CD4-positive, alpha-beta T cell treated with Interleukin-10 for 1 hour (primary cell): ENCODE results near the gene SFSWAP.

Experiments
- DNase-seq: peaks from one replicate; pipeline ENCODE4 v3.0.0-alpha.2; 2020

The SFSWAP gene

DNA sequence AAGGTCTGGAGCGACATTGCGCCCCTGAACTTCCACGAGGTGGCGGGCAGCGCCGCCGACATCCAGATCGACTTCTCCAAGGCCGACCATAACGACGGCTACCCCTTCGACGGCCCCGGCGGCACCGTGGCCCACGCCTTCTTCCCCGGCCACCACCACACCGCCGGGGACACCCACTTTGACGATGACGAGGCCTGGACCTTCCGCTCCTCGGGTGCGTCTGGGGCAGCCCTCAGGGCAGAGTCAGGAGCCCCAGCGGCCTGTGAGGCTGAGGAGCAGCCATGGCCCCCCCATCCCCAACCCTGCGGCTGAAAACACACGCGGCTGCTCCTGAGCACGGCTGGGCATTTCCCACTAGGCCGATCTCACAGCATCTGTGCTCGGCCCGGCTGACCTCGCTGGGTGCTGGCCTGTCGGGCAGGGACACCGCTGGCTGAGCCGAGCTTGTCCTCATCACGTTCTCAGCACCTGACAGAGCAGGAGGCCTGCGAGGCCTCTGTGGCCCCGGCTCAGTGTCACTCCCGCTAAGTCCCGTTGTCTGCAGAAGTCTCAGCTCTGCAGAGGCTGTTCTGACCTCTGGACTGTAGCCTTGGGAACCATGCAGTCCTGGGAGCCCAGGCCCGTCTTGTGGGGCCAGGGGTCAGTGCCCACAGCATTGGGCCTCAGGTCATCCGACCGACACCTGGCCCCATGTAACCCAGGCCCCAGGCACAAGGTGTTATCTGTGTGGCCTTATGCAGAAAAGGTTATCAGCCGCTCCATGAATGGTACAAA is 129.9 kb downstream of the SFSWAP start:
- DNase-seq, result no peak

DNA sequence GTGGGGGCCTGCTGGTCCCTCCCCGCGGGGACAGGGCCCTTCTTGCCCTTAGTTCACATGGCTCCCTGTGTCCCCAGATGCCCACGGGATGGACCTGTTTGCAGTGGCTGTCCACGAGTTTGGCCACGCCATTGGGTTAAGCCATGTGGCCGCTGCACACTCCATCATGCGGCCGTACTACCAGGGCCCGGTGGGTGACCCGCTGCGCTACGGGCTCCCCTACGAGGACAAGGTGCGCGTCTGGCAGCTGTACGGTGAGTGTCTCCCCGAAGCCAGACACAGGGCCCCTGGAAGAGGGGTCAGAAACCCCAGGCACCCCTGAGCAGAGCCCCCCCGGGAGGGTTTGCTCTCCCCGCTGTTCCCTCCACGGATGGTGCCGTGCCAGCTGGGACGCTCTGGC is 130.7 kb downstream of the SFSWAP start:
- DNase-seq, result no peak

DNA sequence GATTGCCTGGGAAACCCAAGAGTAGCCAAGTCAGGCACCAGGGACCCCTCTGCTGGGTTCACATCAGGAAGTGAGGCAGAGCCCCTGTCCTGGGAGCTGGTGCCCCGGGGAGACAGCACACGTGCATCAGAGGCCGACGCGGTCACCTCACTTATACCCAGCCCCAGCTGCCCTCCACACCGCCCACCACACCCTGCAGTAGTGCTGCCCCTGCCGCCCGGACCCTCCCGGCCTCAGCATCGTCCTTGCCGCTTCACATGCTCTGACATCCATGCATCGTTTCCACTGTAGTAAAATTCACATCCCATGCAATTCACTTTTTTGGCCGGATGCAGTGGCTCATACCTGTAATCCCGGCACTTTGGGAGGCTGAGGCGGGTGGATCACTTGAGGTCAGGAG is 131.3 kb downstream of the SFSWAP start:
- DNase-seq, result no peak

DNA sequence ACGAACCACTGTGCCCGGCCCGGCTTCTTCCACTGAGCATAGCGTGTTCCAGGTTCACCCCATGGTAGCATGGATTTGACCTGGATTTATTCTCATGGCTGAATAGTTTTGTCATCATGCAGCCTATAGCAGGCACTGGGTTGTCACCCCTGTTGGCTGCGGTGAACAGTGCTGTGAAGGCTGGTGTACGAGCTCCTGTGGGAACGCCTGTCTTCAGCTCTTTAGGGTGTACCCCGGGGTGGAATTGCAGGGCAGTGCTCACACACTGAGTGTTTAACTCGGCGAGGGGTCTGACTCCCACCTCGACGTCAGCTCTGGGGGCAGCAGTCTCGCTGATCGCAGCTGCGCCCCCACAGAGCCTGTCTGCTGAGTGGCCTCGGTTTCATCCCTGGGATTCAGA is 132.6 kb downstream of the SFSWAP start:
- DNase-seq, result no peak

DNA sequence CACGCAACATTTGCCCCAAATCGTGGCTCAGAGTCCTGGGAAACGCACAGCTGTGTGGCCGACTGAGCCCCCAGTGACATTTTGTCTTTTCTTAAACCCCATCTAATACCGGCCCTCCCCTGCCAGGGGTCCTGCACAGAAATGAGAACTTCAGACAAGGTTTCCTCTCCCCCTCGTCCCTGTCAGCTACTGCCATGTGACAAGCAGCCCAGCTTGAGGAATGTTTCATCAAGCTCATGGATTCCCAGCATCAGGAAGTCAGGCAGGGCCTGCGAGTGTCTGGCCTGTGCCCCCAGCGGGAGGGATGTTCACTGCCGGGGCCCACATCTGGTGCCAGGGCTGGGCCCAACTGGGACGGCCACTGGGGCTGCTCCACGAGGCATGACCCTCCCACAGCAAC is 133.2 kb downstream of the SFSWAP start:
- no peak for DNase-seq

DNA sequence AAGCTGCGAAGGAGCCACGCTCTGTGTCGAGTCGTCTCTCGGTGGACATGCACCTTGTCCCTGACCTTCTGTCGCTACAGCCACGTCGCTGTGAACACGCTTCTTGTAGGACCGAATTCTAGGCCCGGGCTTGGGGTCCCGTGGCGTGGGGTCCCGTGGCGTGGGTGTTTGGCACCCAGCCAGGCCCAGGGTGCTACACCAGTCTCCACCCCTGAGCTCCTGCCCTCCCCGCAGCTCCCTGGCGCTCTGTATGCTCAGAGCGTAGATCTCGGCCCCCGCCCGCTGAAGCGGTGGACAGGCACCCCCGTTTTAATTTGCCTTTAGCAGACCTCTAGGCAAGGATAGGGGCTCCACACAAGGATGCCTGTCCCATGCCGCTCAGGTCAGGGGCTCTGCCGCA is 133.8 kb downstream of the SFSWAP start:
- no peak for DNase-seq

DNA sequence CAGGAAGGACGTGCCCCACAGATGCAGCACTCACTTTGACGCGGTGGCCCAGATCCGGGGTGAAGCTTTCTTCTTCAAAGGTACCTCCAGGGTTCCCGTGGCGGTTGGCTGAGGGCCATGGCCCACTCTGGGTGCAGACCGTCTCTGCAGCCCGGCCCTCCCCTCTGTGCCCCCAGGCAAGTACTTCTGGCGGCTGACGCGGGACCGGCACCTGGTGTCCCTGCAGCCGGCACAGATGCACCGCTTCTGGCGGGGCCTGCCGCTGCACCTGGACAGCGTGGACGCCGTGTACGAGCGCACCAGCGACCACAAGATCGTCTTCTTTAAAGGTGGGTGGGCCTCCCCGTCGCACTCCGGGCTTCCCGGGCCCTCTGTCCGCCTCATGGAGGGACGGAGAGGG is 134.2 kb downstream of the SFSWAP start:
- no peak for DNase-seq

DNA sequence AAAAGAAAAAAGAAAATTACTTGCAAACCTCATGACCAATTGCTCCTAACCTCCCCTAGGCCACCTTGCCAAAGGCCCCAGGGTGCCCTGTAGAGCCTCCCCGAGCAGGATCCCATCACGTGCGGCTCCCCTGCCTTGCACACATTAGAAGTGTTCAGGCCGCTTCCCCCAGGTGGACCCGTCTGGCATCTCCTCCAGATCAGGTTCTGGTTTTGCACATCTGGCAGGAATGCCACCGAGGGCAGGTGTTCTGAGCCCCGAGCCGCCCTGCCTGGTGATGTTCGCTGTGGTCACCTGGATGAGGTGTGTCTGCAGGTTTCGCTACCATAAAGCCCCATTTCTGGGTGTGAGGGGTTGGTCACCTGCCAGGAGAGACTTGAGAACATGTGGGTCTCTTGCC is 136.6 kb downstream of the SFSWAP start:
- DNase-seq, result no peak

DNA sequence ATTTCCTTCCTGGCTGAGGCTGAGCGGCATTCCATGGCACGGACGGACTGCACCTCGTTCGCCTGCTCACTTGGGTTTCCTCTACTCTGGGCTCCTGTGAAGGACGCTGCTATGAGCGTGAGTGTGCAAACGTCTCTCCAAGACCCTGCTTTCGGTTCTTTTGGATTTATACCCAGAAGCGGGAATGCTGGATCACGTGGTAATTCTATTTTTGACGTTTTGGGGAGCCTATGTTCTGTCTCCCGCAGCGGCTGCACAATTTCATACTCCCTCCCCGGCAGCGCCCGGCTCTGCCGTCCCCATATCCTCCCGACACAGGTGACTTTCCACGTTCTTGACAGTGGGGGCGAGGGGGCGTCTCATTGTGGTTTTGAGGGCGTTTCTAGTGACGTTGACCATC is 137.9 kb downstream of the SFSWAP start:
- no peak for DNase-seq
